22Rv1 (cell line): ENCODE data around the gene CEP164.

Experiments
- CTCF ChIP-seq: fragments of 450-650 bp; IDR thresholded peaks from 2 replicates; pipeline ENCODE4 v1.5.1; 2017; ENCODE audit warnings: mild to moderate bottlenecking
- ZFX ChIP-seq: fragments of 450-650 bp; IDR thresholded peaks from 2 replicates; pipeline ENCODE4 v1.6.1; 2017; ENCODE audit warnings: antibody characterized with exemption, borderline replicate concordance

- TF ChIP-seq CTCF (no peak), ZFX (no peak)
These were observed 32.1 kb upstream of the CEP164 start for GRCh38 chr11:117295438-117296137.
